ENCODE measurements around the gene NQO2.
A peak's percentile ranks its signal among the peaks of the same experiment; 100 is the strongest.
"Not testable (repeated sequence)": the region's sequence is repeated elsewhere in the genome, so short reads cannot be mapped to it uniquely, and the experiment has no call there.

NQO2 gene

DNA sequence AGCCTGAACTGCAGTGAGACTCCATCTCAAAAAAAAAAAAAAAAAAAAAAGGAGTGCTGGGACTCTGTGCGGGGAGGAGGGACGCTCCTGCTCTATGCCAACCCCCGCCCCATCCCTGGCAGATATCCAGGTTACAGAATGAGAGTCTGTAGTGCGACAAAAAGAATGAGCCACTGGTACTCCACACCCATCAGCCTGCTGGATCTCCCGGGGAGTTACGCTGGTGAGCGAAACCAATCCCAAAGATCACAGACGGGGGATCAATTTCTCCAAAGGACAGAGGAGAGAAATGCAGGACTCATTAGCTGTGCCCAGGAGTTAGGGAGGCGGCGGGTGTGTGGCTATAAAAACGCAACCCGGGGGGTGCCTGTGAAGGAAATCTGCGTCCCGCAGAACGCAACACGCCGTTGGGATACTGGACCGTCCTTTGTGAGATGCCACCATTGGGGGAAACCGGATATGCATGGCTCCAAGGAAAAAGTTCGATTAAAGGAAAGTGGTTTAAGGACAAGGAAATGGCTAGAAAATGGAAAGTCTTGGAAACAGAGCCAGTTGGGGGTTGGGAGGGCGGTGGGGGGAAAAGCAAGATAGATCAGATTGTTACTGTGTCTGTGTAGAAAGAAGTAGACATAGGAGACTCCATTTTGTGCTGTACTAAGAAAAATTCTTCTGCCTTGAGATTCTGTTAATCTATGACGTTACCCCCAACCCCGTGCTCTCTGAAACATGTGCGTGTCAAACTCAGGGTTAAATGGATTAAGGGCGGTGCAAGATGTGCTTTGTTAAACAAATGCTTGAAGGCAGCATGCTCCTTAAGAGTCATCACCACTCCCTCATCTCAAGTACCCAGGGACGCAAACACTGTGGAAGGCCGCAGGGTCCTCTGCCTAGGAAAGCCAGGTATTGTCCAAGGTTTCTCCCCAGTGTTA lies 54.8 kb downstream of the NQO2 start:
- H3K4me3 ChIP-seq (ENCODE audit: low read length), result peak overlapping the region; percentile 28; the same call in 1 of the 2 replicates
- H3K27ac ChIP-seq (ENCODE audit: low read length); H3K27me3 ChIP-seq (ENCODE audit: control insufficient read depth, insufficient read depth, low read length); H3K4me1 ChIP-seq (ENCODE audit: control insufficient read depth, insufficient read depth, low read length); DNase-seq (ENCODE audit: low read depth, low spot score); H3K9me3 ChIP-seq (ENCODE audit: control insufficient read depth, insufficient read depth, low read length); H3K36me3 ChIP-seq (ENCODE audit: control insufficient read depth, insufficient read depth, low read length): not testable (repeated sequence)
- no CpG with 5 or more reads among the region's 27 CpGs for WGBS (ENCODE audit: insufficient coverage, insufficient read length)

DNA sequence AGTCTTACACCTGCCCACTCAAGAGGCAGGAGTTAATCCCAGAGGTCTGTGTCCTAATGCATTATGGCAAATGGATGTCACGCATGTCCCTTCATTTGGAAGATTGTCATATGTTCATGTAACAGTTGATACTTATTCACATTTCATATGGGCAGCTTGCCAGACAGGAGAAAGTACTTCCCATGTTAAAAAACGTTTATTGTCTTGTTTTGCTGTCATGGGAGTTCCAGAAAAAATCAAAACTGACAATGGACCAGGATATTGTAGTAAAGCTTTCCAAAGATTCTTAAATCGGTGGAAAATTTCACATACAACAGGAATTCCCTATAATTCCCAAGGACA lies 55.4 kb downstream of the NQO2 start:
- H3K9me3 ChIP-seq (ENCODE audit: control insufficient read depth, insufficient read depth, low read length); H3K4me3 ChIP-seq (ENCODE audit: low read length); H3K36me3 ChIP-seq (ENCODE audit: control insufficient read depth, insufficient read depth, low read length); DNase-seq (ENCODE audit: low read depth, low spot score); H3K27ac ChIP-seq (ENCODE audit: low read length); H3K4me1 ChIP-seq (ENCODE audit: control insufficient read depth, insufficient read depth, low read length); H3K27me3 ChIP-seq (ENCODE audit: control insufficient read depth, insufficient read depth, low read length): not testable (repeated sequence)
- no CpG with 5 or more reads among the region's 3 CpGs for WGBS (ENCODE audit: insufficient coverage, insufficient read length)

DNA sequence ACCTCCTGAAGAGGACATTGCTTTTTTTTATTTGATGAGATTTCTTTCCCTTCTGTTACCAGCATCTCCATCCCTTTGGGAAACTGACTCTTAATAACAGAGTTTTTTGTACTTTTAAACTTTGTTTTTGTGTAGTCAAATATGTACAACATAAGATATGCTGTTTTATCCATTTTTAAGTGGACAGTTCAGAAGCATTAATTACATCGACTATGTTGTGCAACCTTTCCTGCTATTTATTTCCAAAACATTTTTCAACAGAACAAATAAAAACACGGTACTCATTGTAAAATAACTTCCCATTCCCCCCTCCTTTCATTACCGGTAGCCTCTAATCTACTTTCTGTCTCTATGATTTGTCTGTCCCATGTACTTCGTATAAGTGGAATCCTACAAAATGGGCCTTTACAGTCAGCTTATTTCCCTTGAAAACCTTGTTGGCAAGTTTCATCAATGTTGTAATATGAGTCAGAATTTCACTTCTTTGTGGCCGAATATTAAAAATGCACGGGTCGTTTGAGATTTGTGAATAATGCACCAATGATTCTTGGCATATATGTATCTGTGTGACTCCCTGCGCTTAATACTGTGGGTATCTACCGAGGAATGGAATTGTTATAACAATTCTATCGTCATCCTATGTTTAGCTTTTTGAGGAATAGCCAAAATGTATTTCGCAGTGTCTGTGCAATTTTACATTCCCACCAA lies 57.5 kb downstream of the NQO2 start:
- Histone ChIP-seq H3K36me3 (ENCODE audit: control insufficient read depth, insufficient read depth, low read length) (no peaks in the 10 kb centered on the region), H3K4me1 (ENCODE audit: control insufficient read depth, insufficient read depth, low read length) (no peaks in the 10 kb centered on the region), H3K9me3 (ENCODE audit: control insufficient read depth, insufficient read depth, low read length) (no peaks in the 10 kb centered on the region), H3K27ac (ENCODE audit: low read length) (no peak overlapping the region), H3K4me3 (ENCODE audit: low read length) (no peak overlapping the region), H3K27me3 (ENCODE audit: control insufficient read depth, insufficient read depth, low read length) (no peaks in the 10 kb centered on the region)
- no peak for DNase-seq (ENCODE audit: low read depth, low spot score)
- 100% methylated on average over 1 of the region's 11 CpGs for WGBS (ENCODE audit: insufficient coverage, insufficient read length)

DNA sequence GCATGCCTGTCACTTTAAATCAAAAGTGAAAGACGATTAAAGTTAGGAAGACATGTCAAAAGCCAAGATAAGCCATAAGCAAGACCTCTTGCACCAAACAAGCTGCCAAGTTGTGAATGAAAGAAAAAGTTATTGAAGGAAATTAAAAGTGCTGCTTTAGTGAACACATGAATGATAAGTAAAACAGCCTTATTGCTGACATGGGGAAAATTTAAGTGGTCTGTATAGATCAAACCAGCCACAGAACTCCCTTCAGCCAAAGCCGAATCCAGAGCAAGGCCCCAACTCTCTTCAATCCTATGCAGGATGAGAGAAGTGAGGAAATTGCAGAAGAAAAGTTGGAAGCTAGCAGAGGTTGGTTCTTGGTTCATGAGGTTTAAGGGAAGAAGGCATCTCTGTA lies 59.3 kb downstream of the NQO2 start:
- H3K27ac ChIP-seq (ENCODE audit: low read length), result no peak overlapping the region
- no peaks in the 10 kb centered on the region for H3K4me1 ChIP-seq (ENCODE audit: control insufficient read depth, insufficient read depth, low read length)
- H3K27me3 ChIP-seq (ENCODE audit: control insufficient read depth, insufficient read depth, low read length), result no peaks in the 10 kb centered on the region
- no peaks in the 10 kb centered on the region for H3K9me3 ChIP-seq (ENCODE audit: control insufficient read depth, insufficient read depth, low read length)
- H3K4me3 ChIP-seq (ENCODE audit: low read length), result no peak overlapping the region
- no peak for DNase-seq (ENCODE audit: low read depth, low spot score)
- no peaks in the 10 kb centered on the region for H3K36me3 ChIP-seq (ENCODE audit: control insufficient read depth, insufficient read depth, low read length)
- WGBS (ENCODE audit: insufficient coverage, insufficient read length), result no CpG with 5 or more reads among the region's 2 CpGs

DNA sequence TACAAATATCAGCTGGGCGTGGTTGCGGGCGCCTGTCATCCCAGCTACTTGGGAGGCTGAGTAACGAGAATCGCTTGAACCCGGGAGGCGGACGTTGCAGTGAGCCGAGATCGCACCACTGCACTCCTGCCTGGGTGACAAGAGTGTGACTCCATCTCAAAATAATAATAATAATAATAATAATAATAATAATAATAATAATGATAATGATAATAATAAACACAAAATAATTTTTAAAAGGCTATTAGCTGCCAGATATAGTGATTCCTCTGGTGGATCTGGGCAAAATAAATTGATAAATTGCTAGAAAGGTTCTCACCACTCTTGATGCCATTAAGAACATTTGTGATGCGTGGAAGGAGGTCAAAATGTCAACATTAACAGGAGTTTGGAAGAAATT lies 60.4 kb downstream of the NQO2 start:
- H3K36me3 ChIP-seq (ENCODE audit: control insufficient read depth, insufficient read depth, low read length); H3K4me1 ChIP-seq (ENCODE audit: control insufficient read depth, insufficient read depth, low read length); H3K27ac ChIP-seq (ENCODE audit: low read length); DNase-seq (ENCODE audit: low read depth, low spot score); H3K9me3 ChIP-seq (ENCODE audit: control insufficient read depth, insufficient read depth, low read length); H3K27me3 ChIP-seq (ENCODE audit: control insufficient read depth, insufficient read depth, low read length); H3K4me3 ChIP-seq (ENCODE audit: low read length): not testable (repeated sequence)
- WGBS (ENCODE audit: insufficient coverage, insufficient read length), result no CpG with 5 or more reads among the region's 11 CpGs

DNA sequence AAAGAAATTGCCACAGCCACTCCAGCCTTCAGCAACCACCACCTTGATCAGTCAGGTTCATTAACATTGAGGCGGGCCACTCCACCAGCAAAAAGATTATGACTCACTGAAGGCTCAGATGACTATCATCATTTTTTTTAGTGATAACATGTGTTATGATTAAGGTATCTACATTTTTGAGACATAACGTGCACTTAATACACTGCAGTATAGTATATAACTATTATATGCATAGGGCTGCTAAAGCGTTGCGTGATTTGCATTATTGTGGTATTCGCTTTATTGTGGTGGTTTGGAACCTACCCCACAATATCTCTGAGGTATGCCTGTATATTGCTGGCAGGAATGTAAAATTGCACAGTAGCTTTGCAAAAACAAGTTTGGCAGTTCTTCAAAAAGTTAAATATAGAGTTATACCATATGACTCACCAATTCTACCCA lies 61.8 kb downstream of the NQO2 start:
- no peaks in the 10 kb centered on the region for H3K4me1 ChIP-seq (ENCODE audit: control insufficient read depth, insufficient read depth, low read length)
- DNase-seq (ENCODE audit: low read depth, low spot score), result no peak
- H3K27me3 ChIP-seq (ENCODE audit: control insufficient read depth, insufficient read depth, low read length), result no peaks in the 10 kb centered on the region
- no peaks in the 10 kb centered on the region for H3K9me3 ChIP-seq (ENCODE audit: control insufficient read depth, insufficient read depth, low read length)
- H3K36me3 ChIP-seq (ENCODE audit: control insufficient read depth, insufficient read depth, low read length), result no peaks in the 10 kb centered on the region
- no peak overlapping the region for H3K4me3 ChIP-seq (ENCODE audit: low read length)
- H3K27ac ChIP-seq (ENCODE audit: low read length), result no peak overlapping the region
- WGBS (ENCODE audit: insufficient coverage, insufficient read length), result no CpG with 5 or more reads among the region's 5 CpGs

DNA sequence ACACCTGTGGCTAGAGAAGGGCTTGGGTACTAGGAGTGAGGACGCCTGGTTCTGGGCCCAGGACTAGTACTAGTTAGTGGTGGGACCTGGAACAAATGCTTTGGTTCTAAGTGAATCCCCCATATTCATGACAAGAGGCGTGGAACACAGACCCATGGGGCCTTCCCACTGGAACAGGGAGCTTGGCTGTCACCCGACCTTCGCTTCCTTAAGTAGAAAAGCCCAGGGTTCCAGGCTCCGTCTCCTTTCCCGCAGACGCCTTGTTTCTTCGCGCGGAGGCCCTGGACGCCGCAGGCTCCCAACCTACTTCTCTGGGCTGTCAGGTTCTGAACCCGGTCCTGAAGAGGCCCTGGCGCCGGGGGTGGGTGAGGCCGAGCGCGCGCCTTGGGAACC lies 63.6 kb downstream of the NQO2 start:
- not testable (repeated sequence) for DNase-seq (ENCODE audit: low read depth, low spot score); H3K9me3 ChIP-seq (ENCODE audit: control insufficient read depth, insufficient read depth, low read length); H3K36me3 ChIP-seq (ENCODE audit: control insufficient read depth, insufficient read depth, low read length); H3K27ac ChIP-seq (ENCODE audit: low read length); H3K27me3 ChIP-seq (ENCODE audit: control insufficient read depth, insufficient read depth, low read length); H3K4me1 ChIP-seq (ENCODE audit: control insufficient read depth, insufficient read depth, low read length)
- peak overlapping the region; percentile 68; the same call in 1 of the 2 replicates for H3K4me3 ChIP-seq (ENCODE audit: low read length)
- WGBS (ENCODE audit: insufficient coverage, insufficient read length), result no CpG with 5 or more reads among the region's 19 CpGs

DNA sequence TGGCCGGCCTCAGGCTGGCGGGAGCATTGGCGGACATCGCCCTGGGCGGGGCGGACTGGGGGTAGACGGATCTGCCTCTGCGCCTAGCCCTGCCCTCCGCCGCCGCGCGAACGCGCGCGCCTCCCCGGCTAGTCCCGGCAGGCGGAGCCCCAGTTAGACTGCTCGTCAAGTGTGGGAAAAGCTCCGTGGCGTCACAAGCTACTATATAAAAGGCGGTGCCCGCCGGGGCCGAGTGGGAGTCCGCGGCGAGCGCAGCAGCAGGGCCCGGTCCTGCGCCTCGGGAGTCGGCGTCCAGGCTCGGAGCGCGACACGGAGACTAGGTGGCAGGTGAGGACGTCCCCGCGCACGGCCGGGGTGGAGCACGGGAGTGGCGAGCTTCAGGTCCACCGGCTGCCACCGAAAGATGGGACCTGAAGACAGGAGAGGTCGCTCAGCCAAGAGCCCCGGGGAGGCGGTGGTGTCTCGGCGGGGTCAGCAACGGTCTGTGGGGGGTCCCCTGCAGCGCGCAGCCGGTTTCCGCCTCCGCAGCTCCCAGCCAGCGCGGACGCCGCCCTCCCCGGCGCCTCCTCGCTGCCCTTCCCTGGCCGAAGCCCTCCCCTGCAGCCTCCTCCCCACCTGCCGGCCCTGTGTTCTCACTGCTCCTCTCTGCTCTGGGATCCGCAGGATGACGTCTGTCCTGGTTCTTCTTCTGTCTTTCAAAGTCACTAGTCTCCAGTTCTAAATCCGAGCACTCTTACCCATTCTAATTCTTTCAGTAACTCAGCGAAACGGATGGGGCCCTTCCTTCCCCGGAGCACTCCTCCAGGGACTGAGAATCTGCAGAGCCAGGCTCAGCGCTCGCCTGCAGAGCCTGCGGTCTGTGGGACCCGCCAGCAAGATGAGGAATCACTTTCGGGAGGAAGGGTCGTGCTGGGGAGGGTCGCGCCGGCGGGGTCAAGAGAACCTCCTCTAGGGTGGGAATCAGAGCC lies 64.3 kb downstream of the NQO2 start:
- H3K9me3 ChIP-seq (ENCODE audit: control insufficient read depth, insufficient read depth, low read length), result no peaks in the 10 kb centered on the region
- no peak overlapping the region for H3K27ac ChIP-seq (ENCODE audit: low read length)
- H3K4me3 ChIP-seq (ENCODE audit: low read length), result peak overlapping the region; percentile 68
- no CpG with 5 or more reads among the region's 85 CpGs for WGBS (ENCODE audit: insufficient coverage, insufficient read length)
- H3K36me3 ChIP-seq (ENCODE audit: control insufficient read depth, insufficient read depth, low read length), result no peaks in the 10 kb centered on the region
- DNase-seq (ENCODE audit: low read depth, low spot score), result no peak
- no peaks in the 10 kb centered on the region for H3K4me1 ChIP-seq (ENCODE audit: control insufficient read depth, insufficient read depth, low read length)
- no peaks in the 10 kb centered on the region for H3K27me3 ChIP-seq (ENCODE audit: control insufficient read depth, insufficient read depth, low read length)

DNA sequence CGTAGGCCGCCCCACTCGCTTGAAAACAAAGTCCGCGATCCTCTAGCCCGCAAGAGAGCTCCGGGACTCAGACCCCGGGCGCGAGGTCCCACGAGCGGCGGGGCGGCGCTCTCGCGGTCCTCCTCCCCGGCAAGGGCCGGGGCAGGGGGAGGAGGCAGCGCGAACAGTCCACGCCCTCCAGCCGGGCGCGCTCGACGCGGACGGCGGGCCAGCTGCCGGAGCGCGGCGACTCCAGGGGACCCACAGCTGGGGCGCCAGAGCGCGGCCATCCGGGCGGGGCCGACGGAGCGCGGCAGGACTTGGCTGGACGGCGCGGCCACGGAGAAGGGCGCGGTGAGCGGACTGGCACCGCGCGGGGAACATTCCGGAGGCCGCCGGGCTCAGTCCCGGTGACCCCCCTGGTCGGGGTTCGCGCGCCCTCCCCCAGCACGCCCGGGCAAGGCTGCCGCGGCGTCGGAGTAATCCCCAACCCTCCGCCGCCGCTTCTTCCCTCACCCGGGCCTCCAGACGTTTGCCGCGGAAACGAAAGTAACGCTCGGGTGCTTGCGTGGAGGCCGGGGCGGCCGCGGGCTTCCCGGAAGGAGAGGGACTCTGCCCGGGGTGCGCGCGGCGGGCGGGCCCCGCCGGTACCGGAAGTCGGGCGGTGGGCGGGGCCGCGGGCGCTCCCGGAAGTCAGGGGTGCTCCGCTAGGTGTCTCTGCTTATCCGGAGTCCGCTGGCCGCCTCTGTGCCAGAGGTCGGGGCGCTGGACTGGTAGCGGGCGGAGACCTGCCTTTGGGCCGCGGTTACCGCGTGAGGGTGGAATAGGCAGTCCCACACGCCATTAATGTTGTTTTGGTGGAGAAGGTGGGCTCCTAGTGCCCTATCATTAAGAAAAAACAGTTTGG lies 68.9 kb downstream of the NQO2 start, which contains the start of gene RIPK1:
TSS of gene RIPK1 (plus strand) at position 166 of the 886 bp plus-strand sequence. CDS start 8,330 bp downstream, outside the sequence.
- Histone ChIP-seq H3K9me3 (ENCODE audit: control insufficient read depth, insufficient read depth, low read length) (no peaks in the 10 kb centered on the region), H3K36me3 (ENCODE audit: control insufficient read depth, insufficient read depth, low read length) (no peaks in the 10 kb centered on the region), H3K27me3 (ENCODE audit: control insufficient read depth, insufficient read depth, low read length) (no peaks in the 10 kb centered on the region), H3K27ac (ENCODE audit: low read length) (no peak within 1 kb of the TSS), H3K4me3 (ENCODE audit: low read length) (peak within 1 kb of the TSS; percentile 79), H3K4me1 (ENCODE audit: control insufficient read depth, insufficient read depth, low read length) (peaks cover 2% of the 10 kb centered on the region; the same call in 1 of the 2 replicates)
- WGBS (ENCODE audit: insufficient coverage, insufficient read length), result no CpG with 5 or more reads among the region's 112 CpGs
- DNase-seq (ENCODE audit: low read depth, low spot score), result no peak

All from iPS DF 6.9 (cell line).